Activated B cell treated with CpG ODN at 0.5 μM for 24 hours (primary cell): ENCODE results near the gene SLF2. TPM values are rescaled to one million over a fixed set of nuclear protein-coding genes. Genes with fewer than 3 reads are reported as not detected.

Experiments used
- ATAC-seq: fragments of 200-7000 bp; cut with Tn5 transposase; one replicate; pipeline ENCODE4 v1.10.0; 2021; ENCODE audit warnings: low read depth, mild to moderate bottlenecking, moderate library complexity
- CTCF ChIA-PET: fragments of 350-600 bp; sonication (Branson Sonifier 250); formaldehyde crosslinking; loops from one replicate; lab custom pipeline; 2021; ENCODE audit warnings: antibody characterized with exemption; lab: Charles Lee
- POLR2A ChIA-PET: fragments of 350-600 bp; sonication (Branson Sonifier 250); formaldehyde crosslinking; loops from one replicate; lab custom pipeline; 2021; ENCODE audit warnings: antibody characterized with exemption; lab: Charles Lee
- DNase-seq: peaks from one replicate; pipeline ENCODE4 v3.0.0; 2022
- H3K27ac Mint-ChIP-seq: one replicate; pipeline ENCODE4 v1.8.0; 2020; ENCODE audit warnings: mixed read lengths
- H3K27me3 Mint-ChIP-seq: one replicate; pipeline ENCODE4 v1.8.0; 2021; ENCODE audit warnings: mixed read lengths
- H3K36me3 Mint-ChIP-seq: one replicate; pipeline ENCODE4 v1.8.0; 2021; ENCODE audit warnings: low read depth, mixed read lengths
- H3K4me1 Mint-ChIP-seq: one replicate; pipeline ENCODE4 v1.8.0; 2021; ENCODE audit warnings: mixed read lengths
- H3K4me3 Mint-ChIP-seq: one replicate; pipeline ENCODE4 v1.8.0; 2020; ENCODE audit warnings: mild to moderate bottlenecking, mixed read lengths
- H3K9me3 Mint-ChIP-seq: one replicate; pipeline ENCODE4 v1.8.0; 2020; ENCODE audit warnings: mixed read lengths
- intact Hi-C: fragments of 100-400 bp; cut with micrococcal nuclease; formaldehyde crosslinking; loops from one replicate; pipeline ENCODE4 v1.15.1; 2024
- total RNA-seq: library from RNA; stranded (reverse); gene quantifications from 2 replicates; pipeline ENCODE4 v1.2.3, GENCODE V29; 2022
- TF ChIP-seq, protein P1 (sequence below): fragments of 200-600 bp; IDR thresholded peaks from one replicate; pipeline ENCODE4 v1.8.0; 2022; ENCODE audit warnings: antibody characterized with exemption, mild to moderate bottlenecking

The SLF2 gene
- total RNA-seq, 1 donor from 2014 or later: 35.5 TPM

GRCh38 chr10:101006593-101007098, 93.9 kb downstream of the SLF2 start:
- ChIA-PET POLR2A (interaction anchor here (0.7 kb wide), 1 partner anchor 25 kb away, joined by 3 read pairs; the partner anchor contains the start of gene SFXN3), CTCF (interaction anchor here (0.7 kb wide), 1 partner anchor 9 kb away, joined by 4 read pairs; no protein-coding TSS in a partner anchor)
- no peaks in the 10 kb centered on the region for H3K4me1 Mint-ChIP-seq
- no peak overlapping the region for H3K4me3 Mint-ChIP-seq
- no peak overlapping the region for H3K27ac Mint-ChIP-seq
- no peaks in the 10 kb centered on the region for H3K27me3 Mint-ChIP-seq
- DNase-seq: no peak
- intact Hi-C loops: no loop called here
- H3K36me3 Mint-ChIP-seq: peaks cover 20% of the 10 kb centered on the region
- no peaks in the 10 kb centered on the region for H3K9me3 Mint-ChIP-seq
- TF ChIP-seq, protein P1, sequence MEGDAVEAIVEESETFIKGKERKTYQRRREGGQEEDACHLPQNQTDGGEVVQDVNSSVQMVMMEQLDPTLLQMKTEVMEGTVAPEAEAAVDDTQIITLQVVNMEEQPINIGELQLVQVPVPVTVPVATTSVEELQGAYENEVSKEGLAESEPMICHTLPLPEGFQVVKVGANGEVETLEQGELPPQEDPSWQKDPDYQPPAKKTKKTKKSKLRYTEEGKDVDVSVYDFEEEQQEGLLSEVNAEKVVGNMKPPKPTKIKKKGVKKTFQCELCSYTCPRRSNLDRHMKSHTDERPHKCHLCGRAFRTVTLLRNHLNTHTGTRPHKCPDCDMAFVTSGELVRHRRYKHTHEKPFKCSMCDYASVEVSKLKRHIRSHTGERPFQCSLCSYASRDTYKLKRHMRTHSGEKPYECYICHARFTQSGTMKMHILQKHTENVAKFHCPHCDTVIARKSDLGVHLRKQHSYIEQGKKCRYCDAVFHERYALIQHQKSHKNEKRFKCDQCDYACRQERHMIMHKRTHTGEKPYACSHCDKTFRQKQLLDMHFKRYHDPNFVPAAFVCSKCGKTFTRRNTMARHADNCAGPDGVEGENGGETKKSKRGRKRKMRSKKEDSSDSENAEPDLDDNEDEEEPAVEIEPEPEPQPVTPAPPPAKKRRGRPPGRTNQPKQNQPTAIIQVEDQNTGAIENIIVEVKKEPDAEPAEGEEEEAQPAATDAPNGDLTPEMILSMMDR: no peak
- ATAC-seq: no peak

- no peak overlapping the region for H3K4me3 Mint-ChIP-seq
- intact Hi-C loops: no loop called here
- H3K36me3 Mint-ChIP-seq: peaks cover 20% of the 10 kb centered on the region
- H3K27me3 Mint-ChIP-seq: no peaks in the 10 kb centered on the region
- DNase-seq (no peak), ATAC-seq (no peak)
- H3K4me1 Mint-ChIP-seq: no peaks in the 10 kb centered on the region
- ChIA-PET POLR2A (interaction anchor here (0.7 kb wide), 1 partner anchor 24 kb away, joined by 3 read pairs; the partner anchor contains the start of gene SFXN3), CTCF (interaction anchor here (0.7 kb wide), 1 partner anchor 9 kb away, joined by 4 read pairs; no protein-coding TSS in a partner anchor)
- no peaks in the 10 kb centered on the region for H3K9me3 Mint-ChIP-seq
- no peak overlapping the region for H3K27ac Mint-ChIP-seq
- TF ChIP-seq, protein P1: no peak
Measured at GRCh38 chr10:101007099-101007711, 94.4 kb downstream of the SLF2 start.

GRCh38 chr10:101007915-101008822, 95.4 kb downstream of the SLF2 start:
- Mint-ChIP-seq H3K36me3 (peaks cover 20% of the 10 kb centered on the region), H3K4me3 (no peak overlapping the region), H3K9me3 (no peaks in the 10 kb centered on the region), H3K27me3 (no peaks in the 10 kb centered on the region), H3K27ac (no peak overlapping the region), H3K4me1 (peaks cover 7% of the 10 kb centered on the region)
- DNase-seq: no peak
- ChIA-PET POLR2A (interaction anchor here (0.5 kb wide), 1 partner anchor 758 kb away, joined by 4 read pairs; no protein-coding TSS in a partner anchor), CTCF (no interaction called here)
- intact Hi-C loops: no loop called here
- TF ChIP-seq, protein P1: no peak
- ATAC-seq: no peak

DNA sequence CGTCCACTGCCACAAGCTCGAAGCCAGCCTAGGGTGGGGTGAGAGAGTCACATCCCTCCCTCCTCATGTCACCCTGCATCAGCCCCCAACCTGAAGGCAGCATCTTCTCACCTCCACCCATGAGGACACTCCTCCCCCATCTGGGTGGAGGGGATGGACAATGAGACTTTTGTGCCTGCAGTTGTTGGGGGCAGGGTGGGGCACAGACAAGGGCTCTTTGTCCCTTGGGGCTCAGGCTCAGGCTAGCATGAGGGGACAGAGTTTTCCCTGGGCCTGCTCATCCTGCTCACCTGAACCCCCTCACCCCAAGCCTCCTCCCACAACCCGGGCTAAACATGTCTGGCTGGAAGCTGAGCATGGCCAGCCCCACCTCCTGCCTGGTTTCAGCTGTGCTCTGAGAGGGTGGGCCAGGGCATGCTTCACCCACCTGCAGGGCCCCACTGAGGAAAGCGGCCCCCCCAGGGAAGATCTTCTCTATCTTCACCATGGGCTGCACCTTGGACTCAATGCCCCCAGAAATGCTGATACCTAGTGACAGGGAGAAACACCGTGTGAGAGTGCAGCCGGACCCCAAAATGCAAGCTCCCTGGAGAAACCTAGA, 96.2 kb downstream of the SLF2 start:
- intact Hi-C loops: no loop called here
- Mint-ChIP-seq H3K27ac (no peak overlapping the region), H3K27me3 (no peaks in the 10 kb centered on the region), H3K4me3 (no peak overlapping the region), H3K9me3 (no peaks in the 10 kb centered on the region), H3K36me3 (peaks cover 17% of the 10 kb centered on the region), H3K4me1 (peaks cover 11% of the 10 kb centered on the region)
- POLR2A ChIA-PET: interaction anchor here (0.5 kb wide), 1 partner anchor 758 kb away, joined by 4 read pairs; no protein-coding TSS in a partner anchor
- TF ChIP-seq, protein P1: no peak
- CTCF ChIA-PET: no interaction called here
- ATAC-seq: no peak
- no peak for DNase-seq
